ENCODE results near the gene TRIM2.
A peak's percentile ranks its signal among the peaks of the same experiment; 100 is the strongest.

The TRIM2 gene

DNA sequence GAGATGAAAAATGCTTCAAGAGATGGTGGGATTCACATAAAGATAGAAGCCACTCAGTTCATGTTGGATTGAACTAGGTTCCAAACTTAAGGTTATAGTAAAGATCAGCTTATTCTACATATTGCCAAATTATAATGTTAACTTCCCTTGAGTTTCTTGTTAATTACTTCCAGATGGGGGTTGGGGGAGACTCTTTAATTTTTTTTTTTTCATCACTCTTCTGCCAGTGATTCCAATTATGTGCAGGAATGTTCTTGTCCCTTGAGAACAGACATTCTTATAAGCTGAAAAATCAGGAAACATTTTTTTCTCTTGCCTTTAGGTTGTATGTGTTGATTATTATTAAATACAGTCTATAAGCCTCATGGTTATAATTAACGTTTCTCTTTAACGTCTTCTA, 170.2 kb downstream of the TRIM2 start:
- DNase-seq (ENCODE audit: low read depth), result peak; percentile 57

DNA sequence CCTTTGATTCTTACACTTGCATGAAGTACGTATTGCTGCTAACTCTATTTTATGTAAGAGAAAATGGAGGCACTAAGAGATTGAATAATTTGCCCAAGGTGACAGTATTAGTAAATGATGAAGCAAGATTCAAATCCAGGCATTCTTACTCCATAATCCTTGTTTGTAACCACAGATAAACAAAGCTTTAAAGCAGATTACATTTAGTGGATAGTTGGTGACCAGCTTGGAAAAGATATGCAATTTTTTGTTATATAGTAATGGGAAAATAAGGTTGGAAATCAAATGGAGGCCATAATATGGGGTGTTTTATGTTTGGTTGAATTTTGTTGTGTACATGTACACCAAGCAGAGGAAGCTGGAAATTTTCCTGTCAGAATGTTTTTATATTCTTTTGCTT, 171.1 kb downstream of the TRIM2 start:
- no peak for DNase-seq (ENCODE audit: low read depth)

DNA sequence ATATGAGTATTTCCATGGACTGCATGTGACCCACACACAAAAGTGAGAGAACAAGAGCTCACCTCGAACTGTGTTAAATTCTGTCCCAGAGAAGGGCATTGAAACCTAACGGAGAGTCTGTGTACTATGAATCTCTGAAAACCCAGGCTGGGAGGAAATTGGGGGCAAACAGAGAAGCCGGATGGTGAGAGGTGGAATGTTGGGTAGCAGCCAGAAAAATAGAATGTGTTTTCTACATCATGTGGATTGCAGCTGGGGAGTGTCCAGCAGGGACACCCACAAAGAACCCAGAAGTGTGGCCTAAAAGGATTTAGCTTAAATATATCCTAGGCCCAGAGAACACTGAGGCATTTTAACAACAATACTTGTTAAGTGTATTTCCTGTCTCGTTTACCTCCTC, 178.9 kb downstream of the TRIM2 start:
- peak; percentile 44 for DNase-seq (ENCODE audit: low read depth)

DNA sequence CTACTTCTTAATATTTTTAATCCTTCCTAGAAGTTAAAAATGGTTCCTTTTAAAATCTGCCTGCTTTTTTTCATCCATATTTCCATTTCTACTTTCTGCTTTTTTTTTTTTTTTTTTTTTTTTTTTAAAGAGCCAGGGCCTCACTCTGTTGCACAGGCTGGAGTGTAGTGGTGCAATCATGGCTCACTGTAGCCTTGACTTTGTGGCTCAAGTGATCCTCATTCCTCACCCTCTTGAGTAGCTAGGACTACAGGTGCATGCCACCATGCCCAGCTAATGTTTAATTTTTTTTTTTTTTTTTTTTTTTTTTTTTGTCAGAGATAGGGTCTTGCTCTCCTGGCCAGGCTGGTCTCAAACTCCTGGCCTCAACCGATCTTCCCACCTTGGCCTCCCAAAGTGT, 179.9 kb downstream of the TRIM2 start:
- no peak for DNase-seq (ENCODE audit: low read depth)

DNA sequence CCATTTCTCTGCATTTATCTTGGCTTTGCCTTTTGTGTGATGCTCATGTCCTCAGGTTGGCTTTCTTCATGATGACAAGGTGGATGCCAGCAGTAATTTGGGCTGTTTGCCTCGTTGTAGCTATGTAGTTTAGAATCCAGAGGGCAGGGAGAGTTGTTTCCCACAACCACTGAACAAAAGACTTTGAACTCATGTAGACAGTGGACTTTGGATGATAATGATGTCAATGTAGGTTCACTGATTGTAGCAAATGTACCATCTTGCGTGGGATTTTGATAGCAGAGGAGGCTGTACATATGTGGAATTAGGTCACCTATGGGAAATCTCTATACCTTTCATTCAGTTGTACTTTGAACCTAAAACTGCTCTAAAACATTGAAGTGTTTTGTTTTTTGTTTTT, 181.5 kb downstream of the TRIM2 start:
- no peak for DNase-seq (ENCODE audit: low read depth)

DNA sequence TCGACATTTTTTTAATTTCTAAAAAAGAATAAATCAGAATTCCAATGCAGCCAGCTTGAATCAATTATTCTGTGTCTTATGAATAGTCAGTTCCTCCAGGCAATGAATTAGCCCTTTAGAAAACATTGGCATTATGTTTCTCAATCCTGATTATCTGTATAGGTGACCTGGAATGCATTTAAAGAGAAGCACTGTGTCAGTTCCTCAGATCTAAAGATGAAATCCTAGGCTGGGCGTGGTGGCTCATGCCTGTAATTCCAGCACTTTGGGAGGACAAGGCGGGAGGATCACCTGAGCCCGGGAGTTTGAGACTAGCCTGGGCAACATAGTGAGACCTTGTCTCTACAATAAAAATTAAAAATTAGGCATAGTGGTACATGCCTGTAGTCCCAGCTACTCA, 183.7 kb downstream of the TRIM2 start:
- DNase-seq (ENCODE audit: low read depth), result no peak
